ES-I3 (cell line): ENCODE measurements around the gene ID4.
"Not testable (repeated sequence)": the region's sequence is repeated elsewhere in the genome, so short reads cannot be mapped to it uniquely, and the experiment has no call there.

Experiments
- H3K36me3 ChIP-seq: 2 replicates; pipeline ENCODE4 v1.6.1; 2013; ENCODE audit warnings: mild to moderate bottlenecking, low read length, control low read depth, moderate library complexity; ENCODE audit not compliant: insufficient read depth
- H3K4me1 ChIP-seq: 2 replicates; pipeline ENCODE4 v1.6.1; 2013; ENCODE audit warnings: mild to moderate bottlenecking, control low read depth, low read length; ENCODE audit not compliant: insufficient read depth
- H3K9ac ChIP-seq: 2 replicates; pipeline ENCODE4 v1.6.1; 2013; ENCODE audit warnings: low read depth, mild to moderate bottlenecking, low read length, moderate library complexity
- H3K9me3 ChIP-seq: 2 replicates; pipeline ENCODE4 v1.6.1; 2013; ENCODE audit warnings: mild to moderate bottlenecking, low read length, moderate library complexity; ENCODE audit not compliant: control insufficient read depth, insufficient read depth

ID4 gene

DNA sequence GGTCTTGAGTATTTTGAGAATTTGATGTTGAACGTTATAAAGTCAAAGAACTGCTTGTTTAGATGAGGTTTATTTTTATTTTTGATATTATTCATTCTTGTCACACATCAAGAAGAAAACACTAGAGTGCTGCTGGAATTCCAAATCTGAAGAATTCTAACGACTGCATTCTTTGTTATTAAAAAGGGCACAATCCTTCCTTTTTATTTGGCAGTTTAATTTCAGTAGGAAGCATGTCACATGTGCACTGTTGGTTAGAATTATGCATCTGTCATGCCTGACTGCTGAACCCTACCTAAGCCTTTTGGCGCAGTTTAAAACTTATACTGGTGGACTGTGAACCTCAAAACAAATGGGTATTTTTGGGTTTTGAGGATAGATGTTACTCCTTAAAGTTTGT, 4.0 kb downstream of the ID4 start:
- Histone ChIP-seq H3K9me3 (no peaks in the 10 kb centered on the region), H3K9ac (no peak overlapping the region), H3K36me3 (no peaks in the 10 kb centered on the region), H3K4me1 (peaks cover 14% of the 10 kb centered on the region)

DNA sequence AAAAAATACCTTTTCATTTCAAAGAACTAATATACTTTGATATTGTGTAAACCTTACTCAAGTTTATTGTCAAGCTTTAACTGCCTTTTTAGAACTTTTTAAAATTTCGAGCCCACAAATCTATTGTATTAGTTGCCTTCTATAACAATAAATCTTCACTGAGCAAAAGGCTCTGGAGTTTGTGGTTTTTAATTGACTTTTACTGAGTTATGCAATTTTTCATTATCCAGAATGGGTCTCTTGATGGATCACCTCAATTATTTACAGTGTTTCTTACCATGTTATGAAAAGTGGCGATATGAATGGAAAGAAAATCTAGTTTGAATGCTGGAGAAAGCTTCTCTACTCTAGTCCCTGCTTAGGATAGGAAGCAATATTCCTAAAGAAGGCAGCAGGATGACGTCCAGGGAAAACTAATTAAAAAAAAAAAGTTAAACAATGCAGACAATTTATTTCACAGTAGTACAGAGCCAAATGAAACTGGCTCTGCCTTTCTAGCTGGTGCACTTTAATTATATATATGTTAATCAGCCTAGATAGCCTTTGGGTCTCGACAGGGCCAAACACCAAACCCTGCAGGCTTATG, 5.0 kb downstream of the ID4 start:
- Histone ChIP-seq H3K4me1 (peaks cover 14% of the 10 kb centered on the region), H3K9ac (no peak overlapping the region), H3K9me3 (no peaks in the 10 kb centered on the region), H3K36me3 (no peaks in the 10 kb centered on the region)

DNA sequence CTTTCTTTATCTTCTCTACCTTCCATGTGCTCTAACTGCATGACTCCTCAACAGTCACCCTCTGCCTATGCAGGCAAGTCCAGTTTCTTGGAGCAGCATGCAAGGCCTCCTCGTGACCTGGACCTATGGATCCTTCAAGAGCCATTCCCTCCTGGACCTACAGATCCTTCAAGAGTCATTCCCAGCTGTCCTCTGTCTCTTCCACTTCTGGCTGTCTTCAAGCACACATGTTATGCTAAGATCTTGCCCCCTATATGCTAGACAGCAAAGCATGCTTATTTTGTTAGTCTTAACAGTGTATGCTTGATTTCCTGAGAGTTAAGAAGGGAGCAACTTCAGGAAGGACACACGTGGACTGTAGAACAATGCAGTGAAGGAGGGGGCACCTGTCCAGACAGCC, 7.5 kb downstream of the ID4 start:
- no peaks in the 10 kb centered on the region for H3K9me3 ChIP-seq
- no peak overlapping the region for H3K9ac ChIP-seq
- peaks cover 14% of the 10 kb centered on the region for H3K4me1 ChIP-seq

DNA sequence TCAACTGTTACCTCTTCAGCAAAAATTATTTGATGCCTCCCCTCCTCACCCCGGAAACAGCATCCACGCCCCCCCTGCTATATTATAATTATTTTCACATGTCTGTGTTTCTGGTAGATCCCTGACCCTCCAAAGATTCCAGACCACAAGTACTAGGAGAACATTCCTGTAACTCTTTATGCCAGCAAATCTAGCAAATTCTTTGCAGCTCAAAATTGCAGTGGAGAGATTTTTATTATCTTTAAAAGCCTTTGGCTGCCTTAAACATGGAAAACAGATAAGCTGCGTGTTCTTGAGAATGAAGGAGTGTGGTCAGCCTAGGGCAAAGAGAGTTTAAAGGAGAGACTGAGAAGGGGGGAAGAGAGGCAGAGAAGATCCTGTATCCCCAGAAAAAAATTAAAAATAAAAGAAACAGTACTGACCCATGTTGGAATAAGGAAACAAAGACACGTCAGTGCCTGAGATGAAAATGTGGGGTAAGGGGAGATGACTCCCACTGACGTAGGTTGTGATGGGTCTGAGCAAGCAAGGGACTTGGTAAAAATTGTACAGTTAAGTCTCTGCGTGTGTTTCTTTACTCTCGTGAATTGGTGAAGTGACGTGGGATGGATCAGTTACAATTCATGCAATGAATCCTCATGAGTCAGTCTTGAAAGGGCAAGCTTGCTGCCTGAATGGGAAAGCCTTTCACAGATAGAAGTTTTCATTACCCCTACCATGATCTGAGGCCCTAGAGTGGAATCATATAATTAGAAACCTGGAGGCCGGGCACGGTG, 8.3 kb downstream of the ID4 start:
- Histone ChIP-seq H3K9ac (no peak overlapping the region), H3K36me3 (no peaks in the 10 kb centered on the region), H3K4me1 (peaks cover 14% of the 10 kb centered on the region), H3K9me3 (no peaks in the 10 kb centered on the region)

More for the DNA sequence above, 7.5 kb downstream of the ID4 start:
- no peaks in the 10 kb centered on the region for H3K36me3 ChIP-seq

DNA sequence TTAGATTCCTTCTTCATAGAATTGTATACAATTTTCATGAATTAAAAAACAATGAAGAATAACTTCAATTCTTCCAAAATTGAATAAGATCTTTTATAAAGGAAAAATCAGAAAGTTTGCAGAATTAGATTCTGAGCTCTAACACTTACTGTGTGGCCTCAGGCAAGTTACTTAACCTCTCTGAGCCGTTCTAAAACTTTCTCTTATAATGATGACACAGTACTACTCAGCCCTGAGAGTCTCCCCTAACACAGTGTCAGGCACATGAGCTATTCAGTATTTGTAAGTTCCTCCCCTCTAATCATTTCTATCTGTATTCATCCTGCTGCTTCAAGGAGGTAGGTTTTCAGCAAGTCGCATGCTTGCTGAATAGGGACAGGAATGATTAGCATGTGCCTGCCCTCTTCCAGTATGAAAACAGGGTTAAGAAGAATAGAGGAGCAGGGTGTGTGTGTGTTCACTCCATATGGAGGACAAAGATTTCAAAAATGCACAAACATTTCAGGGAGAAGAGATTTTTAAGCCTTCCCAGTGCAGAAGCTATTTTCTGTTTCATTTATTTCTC, 11.4 kb downstream of the ID4 start:
- peaks cover 8% of the 10 kb centered on the region for H3K4me1 ChIP-seq
- H3K36me3 ChIP-seq: no peaks in the 10 kb centered on the region
- H3K9ac ChIP-seq: no peak overlapping the region
- H3K9me3 ChIP-seq: no peaks in the 10 kb centered on the region

DNA sequence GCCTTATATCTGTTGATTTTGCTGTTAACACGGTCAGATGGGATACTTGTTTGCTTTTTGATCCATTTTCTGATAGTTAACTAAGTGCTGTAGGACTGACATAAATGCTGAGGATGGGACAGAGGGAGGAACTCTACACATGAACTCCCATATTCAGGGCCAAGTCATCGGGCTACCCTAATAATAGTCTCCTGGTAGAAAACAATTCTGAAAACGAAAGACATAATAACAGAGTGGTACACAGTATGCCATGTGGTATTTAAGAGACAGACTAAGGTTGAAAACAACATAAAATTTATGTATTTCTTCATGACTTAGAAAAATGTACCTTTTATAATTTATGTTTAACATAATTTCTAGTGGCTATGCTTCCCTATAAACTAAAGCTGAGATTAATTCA, 12.0 kb downstream of the ID4 start:
- no peaks in the 10 kb centered on the region for H3K36me3 ChIP-seq
- H3K9ac ChIP-seq: no peak overlapping the region
- peaks cover 8% of the 10 kb centered on the region for H3K4me1 ChIP-seq

DNA sequence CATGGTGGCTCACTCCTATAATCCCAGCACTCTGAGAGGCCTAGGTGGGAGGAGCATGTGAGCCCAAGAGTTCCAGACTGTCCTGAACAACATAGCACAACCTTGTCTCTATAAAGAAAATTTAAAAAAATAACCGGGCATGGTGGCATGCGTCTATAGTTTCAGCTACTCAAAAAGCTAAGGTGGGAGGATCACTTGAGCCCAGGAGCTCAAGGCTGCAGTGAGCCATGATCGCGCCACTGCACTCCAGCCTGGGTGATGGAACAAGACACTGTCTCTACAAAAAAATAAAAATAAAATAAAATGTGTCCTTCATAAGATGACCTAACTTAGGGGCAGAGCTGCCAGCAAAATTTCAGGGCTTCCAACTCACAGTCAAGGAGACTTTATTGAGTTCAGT, 12.6 kb downstream of the ID4 start:
- peaks cover 8% of the 10 kb centered on the region for H3K4me1 ChIP-seq
- H3K9me3 ChIP-seq: no peaks in the 10 kb centered on the region
- no peak overlapping the region for H3K9ac ChIP-seq
- no peaks in the 10 kb centered on the region for H3K36me3 ChIP-seq

More for the DNA sequence above, 12.0 kb downstream of the ID4 start:
- H3K9me3 ChIP-seq: no peaks in the 10 kb centered on the region

DNA sequence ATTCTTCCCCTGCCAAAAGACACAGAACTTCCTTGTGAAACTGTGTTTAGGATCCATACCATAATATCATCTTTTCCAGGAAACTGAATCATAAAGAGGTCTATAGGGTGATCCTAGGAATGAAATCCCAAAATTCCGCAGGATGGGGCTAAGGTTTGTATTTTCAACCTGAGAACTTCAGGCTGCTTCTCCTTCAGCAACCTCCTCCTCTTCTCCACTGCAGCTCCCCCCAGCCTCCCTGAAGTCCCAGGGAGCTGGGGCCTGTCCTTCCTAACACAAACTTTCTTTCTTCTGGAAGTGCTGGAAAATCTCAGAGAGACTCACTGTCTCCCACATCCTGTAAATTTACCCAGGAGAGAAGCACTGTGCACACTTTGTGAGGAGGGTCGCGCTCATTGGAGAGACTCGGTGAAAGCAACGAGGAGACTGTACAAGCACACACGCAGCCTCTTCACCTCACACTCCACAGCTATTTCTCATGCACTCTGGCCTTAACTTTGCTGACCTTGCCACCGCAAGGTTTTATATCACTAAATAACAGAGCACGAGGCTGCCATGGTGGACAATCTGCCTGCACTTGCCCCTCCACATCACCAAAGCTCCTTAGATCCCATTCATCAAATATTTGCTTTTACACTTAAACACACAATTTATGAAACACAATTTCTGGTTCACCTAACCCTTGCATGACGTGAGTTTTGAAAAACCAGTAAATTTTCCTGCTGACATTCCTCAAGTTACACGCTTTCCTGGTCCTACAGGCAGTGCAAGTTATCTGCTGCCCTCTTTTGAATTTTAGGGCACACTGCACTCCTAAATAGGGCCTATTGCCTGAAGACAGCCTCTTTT, 14.3 kb downstream of the ID4 start:
- 0 out of 2 replicates have a peak overlapping the region, but pooled peaks have one; percentile 10 for H3K9ac ChIP-seq
- H3K4me1 ChIP-seq: peaks cover 8% of the 10 kb centered on the region
- no peaks in the 10 kb centered on the region for H3K9me3 ChIP-seq
- no peaks in the 10 kb centered on the region for H3K36me3 ChIP-seq

DNA sequence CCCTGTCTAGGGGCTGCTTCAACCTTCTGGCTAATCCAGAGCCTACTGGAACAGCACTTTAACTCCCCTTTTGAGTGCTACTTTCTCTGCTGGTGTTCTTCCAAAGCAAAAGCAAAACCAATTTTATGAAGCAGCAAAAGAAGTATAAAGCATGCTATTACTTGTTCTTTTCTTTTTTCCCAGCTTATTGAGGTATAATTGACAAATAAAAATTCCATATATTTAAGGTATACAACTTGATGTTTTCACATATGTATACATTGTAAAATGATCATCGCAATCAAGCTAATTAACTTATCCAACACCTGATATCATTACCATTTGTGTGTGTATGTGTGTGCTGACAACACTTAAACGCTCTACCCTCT, 14.9 kb downstream of the ID4 start:
- Histone ChIP-seq H3K9me3 (no peaks in the 10 kb centered on the region), H3K9ac (no peak overlapping the region), H3K36me3 (no peaks in the 10 kb centered on the region), H3K4me1 (peaks cover 8% of the 10 kb centered on the region)

DNA sequence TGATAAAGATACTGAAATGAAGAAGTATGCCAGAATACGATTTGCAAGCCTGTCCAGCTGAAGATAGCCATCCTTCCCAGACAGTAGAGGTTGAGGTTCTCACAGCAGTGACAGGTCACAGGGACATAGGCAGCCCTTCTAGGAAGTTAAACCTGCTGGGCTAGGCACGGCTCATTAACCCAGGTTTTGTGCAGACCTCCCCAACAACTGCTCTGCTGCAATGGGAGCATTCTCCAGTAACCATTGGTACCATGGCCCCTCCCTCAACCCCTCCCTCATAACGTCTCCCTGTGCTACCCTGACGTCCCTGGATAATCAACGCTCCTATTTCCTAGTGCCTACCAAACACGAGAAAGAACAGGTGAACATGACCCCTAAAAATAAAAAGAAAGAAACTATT, 15.8 kb downstream of the ID4 start:
- Histone ChIP-seq H3K4me1 (peaks cover 8% of the 10 kb centered on the region), H3K9me3 (no peaks in the 10 kb centered on the region), H3K36me3 (no peaks in the 10 kb centered on the region), H3K9ac (no peak overlapping the region)

DNA sequence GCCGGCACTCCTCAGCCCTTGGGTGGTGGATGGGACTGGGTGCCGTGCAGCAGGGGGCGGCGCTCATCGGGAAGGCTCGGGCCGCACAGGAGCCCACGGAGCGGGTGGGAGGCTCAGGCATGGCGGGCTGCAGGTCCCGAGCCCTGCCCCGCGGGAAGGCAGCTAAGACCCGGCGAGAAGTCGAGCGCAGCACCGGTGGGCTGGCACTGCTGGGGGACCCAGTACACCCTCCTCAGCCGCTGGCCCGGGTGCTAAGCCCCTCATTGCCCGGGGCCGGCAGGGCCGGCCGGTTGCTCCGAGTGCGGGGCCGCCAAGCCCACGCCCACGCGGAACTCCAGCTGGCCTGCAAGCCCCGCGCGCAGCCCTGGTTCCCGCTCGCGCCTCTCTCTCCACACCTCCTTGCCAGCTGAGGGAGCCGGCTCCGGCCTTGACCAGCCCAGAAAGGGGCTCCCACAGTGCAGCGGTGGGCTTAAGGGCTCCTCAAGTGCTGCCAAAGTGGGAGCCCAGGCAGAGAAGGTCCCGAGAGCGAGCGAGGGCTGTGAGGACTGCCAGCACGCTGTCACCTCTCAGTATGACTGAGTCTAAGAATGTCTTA, 17.3 kb downstream of the ID4 start:
- H3K9me3 ChIP-seq, H3K4me1 ChIP-seq, H3K9ac ChIP-seq, H3K36me3 ChIP-seq: not testable (repeated sequence)

DNA sequence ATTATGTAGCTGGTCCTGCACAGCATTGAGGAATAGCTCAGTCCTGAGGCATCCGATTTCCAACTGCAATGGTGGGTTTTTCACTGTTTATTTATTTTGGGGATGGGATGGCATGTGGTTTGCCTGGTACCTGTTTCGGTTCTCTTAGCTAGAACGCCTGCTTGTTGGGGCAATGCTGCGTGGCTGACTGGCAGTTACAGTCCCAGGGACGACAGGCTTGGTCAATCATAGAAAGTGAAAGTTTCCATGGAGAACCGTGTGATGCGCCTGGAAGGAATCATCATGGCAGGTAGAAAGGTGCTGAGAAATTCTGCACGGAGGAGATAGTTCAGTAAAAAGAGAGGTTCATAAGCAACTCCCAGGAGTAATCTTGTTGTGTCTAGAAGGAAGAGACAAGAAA, 18.4 kb downstream of the ID4 start:
- no peak overlapping the region for H3K9ac ChIP-seq
- no peaks in the 10 kb centered on the region for H3K36me3 ChIP-seq
- H3K4me1 ChIP-seq: peaks cover 8% of the 10 kb centered on the region
- no peaks in the 10 kb centered on the region for H3K9me3 ChIP-seq

DNA sequence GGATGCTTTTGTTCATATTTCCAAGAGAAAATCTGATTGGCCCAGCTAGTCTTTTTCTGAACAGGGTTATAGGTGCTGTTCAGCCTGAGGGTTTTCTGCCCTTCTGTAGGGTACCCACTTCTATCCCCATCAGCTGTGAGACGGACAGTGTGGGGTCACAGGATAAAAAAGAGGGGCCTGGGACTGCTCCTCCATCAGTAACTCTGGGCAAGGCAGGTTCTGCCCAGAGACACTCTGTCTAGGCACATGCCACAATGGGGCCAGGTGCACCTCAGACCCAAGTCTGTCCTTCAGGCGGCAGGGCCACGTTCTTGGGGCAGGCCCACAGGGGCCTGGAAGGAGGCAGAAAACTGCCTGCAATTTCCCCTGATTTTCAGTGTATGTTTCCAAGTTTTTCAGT, 20.0 kb downstream of the ID4 start:
- Histone ChIP-seq H3K4me1 (no peaks in the 10 kb centered on the region), H3K36me3 (no peaks in the 10 kb centered on the region), H3K9me3 (no peaks in the 10 kb centered on the region), H3K9ac (no peak overlapping the region)

DNA sequence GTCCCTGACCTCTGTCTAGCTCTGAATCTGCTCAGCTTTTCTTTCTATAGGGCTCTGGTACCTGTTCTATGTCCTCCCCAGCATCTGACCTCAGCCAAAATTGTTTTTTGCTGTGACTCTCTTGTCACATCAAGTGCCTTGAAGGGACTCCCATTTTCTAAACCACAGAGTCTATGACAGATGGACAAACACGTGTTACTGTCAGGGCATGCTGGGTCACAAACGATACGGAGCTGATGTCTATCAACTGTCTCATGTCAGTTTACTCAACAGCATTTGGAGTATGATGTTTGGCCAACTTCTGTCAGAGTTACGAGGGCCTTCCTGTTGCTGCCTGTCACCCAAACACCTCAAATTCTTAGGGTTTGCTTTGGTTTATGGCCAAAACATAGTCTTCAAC, 20.5 kb downstream of the ID4 start:
- Histone ChIP-seq H3K9me3 (no peaks in the 10 kb centered on the region), H3K36me3 (no peaks in the 10 kb centered on the region), H3K9ac (no peak overlapping the region), H3K4me1 (no peaks in the 10 kb centered on the region)
